HG03571 (cell line): Measurements from ENCODE around the gene PKM.
"Not testable (repeated sequence)": the region's sequence is repeated elsewhere in the genome, so short reads cannot be mapped to it uniquely, and the experiment has no call there.

Source experiments
- ATAC-seq: cut with Tn5 transposase; IDR thresholded peaks from one replicate; pipeline ENCODE4 v1.9.1; 2021; ENCODE audit not compliant: unreplicated experiment

PKM gene

GRCh38 chr15:72179950-72180581 lies 50.9 kb downstream of the PKM start:
- no peak for ATAC-seq

- ATAC-seq = no peak
Measured at GRCh38 chr15:72178976-72179585, 51.9 kb downstream of the PKM start.

GRCh38 chr15:72176743-72177142 lies 54.2 kb downstream of the PKM start:
- ATAC-seq = no peak

GRCh38 chr15:72176159-72176558 lies 54.8 kb downstream of the PKM start:
- no peak for ATAC-seq

- no peak for ATAC-seq
Measured at GRCh38 chr15:72175186-72176044, 55.6 kb downstream of the PKM start.

- no peak for ATAC-seq
Measured at GRCh38 chr15:72174551-72175165, 56.3 kb downstream of the PKM start.

- ATAC-seq = no peak
Measured at GRCh38 chr15:72173864-72174550, 57.0 kb downstream of the PKM start.

GRCh38 chr15:72173401-72173800 lies 57.6 kb downstream of the PKM start:
- ATAC-seq = no peak

- ATAC-seq = no peak
Measured at GRCh38 chr15:72172796-72173195, 58.2 kb downstream of the PKM start.

GRCh38 chr15:72171978-72172377 lies 59.0 kb downstream of the PKM start:
- ATAC-seq = not testable (repeated sequence)

- ATAC-seq = no peak
Measured at GRCh38 chr15:72170691-72171090, 60.3 kb downstream of the PKM start.

GRCh38 chr15:72169921-72170611 lies 60.9 kb downstream of the PKM start:
- no peak for ATAC-seq

- no peak for ATAC-seq
Measured at GRCh38 chr15:72169236-72169920, 61.6 kb downstream of the PKM start.

GRCh38 chr15:72168808-72169190 lies 62.2 kb downstream of the PKM start:
- no peak for ATAC-seq

GRCh38 chr15:72168131-72168807 lies 62.7 kb downstream of the PKM start:
- no peak for ATAC-seq

GRCh38 chr15:72167445-72167844 lies 63.5 kb downstream of the PKM start:
- no peak for ATAC-seq

- ATAC-seq = no peak
Measured at GRCh38 chr15:72166716-72167417, 64.1 kb downstream of the PKM start.

GRCh38 chr15:72163719-72164118 lies 67.3 kb downstream of the PKM start:
- ATAC-seq = no peak

- ATAC-seq = no peak
Measured at GRCh38 chr15:72162569-72162968, 68.4 kb downstream of the PKM start.
